ENCODE results near the gene MFSD6.
A peak's percentile ranks its signal among the peaks of the same experiment; 100 is the strongest.

MFSD6 gene

GRCh38 chr2:190497428-190497827 lies 89.3 kb downstream of the MFSD6 start:
- H3K4me2 ChIP-seq: no peak overlapping the region
- H3K27ac ChIP-seq: no peak overlapping the region
- H4K20me1 ChIP-seq: no peaks in the 10 kb centered on the region
- no peaks in the 10 kb centered on the region for H3K4me1 ChIP-seq
- H3K4me3 ChIP-seq: no peak overlapping the region
- H3K27me3 ChIP-seq: no peaks in the 10 kb centered on the region
- no peak overlapping the region for H3K9ac ChIP-seq
- peaks cover 14 to 48% (median 35%) of the 10 kb centered on the region in 11 experiments; a peak in 19 of 22 replicates for H3K36me3 ChIP-seq
- H3K9me3 ChIP-seq (replicated peaks in 1 of 11): peaks cover 6 to 18% (median 10%) of the 10 kb centered on the region in 11 experiments; a peak in 21 of 22 replicates
- no peak for TF ChIP-seq Cebpa-rat (IDR thresholded peaks at IDR 0.05)

- Histone ChIP-seq H3K9ac (no peak overlapping the region), H3K4me2 (no peak overlapping the region), H3K4me1 (no peaks in the 10 kb centered on the region), H3K9me3 (replicated peaks in 1 of 11) (peaks cover 0 to 7% (median 0%) of the 10 kb centered on the region in 11 experiments; a peak in 1 of 22 replicates), H3K36me3 (peaks cover 25 to 60% (median 44%) of the 10 kb centered on the region in 11 experiments), H4K20me1 (no peaks in the 10 kb centered on the region), H3K4me3 (no peak overlapping the region), H3K27me3 (no peaks in the 10 kb centered on the region), H3K27ac (no peak overlapping the region)
- no peak for TF ChIP-seq Cebpa-rat (IDR thresholded peaks at IDR 0.05)
Measured at GRCh38 chr2:190499273-190499672, 91.1 kb downstream of the MFSD6 start.

- peaks cover 32 to 68% (median 48%) of the 10 kb centered on the region in 11 experiments for H3K36me3 ChIP-seq
- H3K4me3 ChIP-seq: no peak overlapping the region
- H3K4me1 ChIP-seq: no peaks in the 10 kb centered on the region
- no peak overlapping the region for H3K27ac ChIP-seq
- no peak overlapping the region for H3K4me2 ChIP-seq
- H4K20me1 ChIP-seq: no peaks in the 10 kb centered on the region
- no peak overlapping the region for H3K9ac ChIP-seq
- H3K9me3 ChIP-seq (replicated peaks in 1 of 11): no peaks in the 10 kb centered on the region
- H3K27me3 ChIP-seq: no peaks in the 10 kb centered on the region
- TF ChIP-seq Cebpa-rat (IDR thresholded peaks at IDR 0.05): no peak
Measured at GRCh38 chr2:190500054-190500502, 91.9 kb downstream of the MFSD6 start.

GRCh38 chr2:190501231-190501630 lies 93.1 kb downstream of the MFSD6 start:
- H3K4me3 ChIP-seq: no peak overlapping the region
- peaks cover 40 to 79% (median 58%) of the 10 kb centered on the region in 11 experiments for H3K36me3 ChIP-seq
- H3K9me3 ChIP-seq (replicated peaks in 1 of 11): no peaks in the 10 kb centered on the region
- H3K27me3 ChIP-seq: no peaks in the 10 kb centered on the region
- no peaks in the 10 kb centered on the region for H3K4me1 ChIP-seq
- TF ChIP-seq Cebpa-rat (IDR thresholded peaks at IDR 0.05): no peak
- no peak overlapping the region for H3K9ac ChIP-seq
- H3K27ac ChIP-seq: no peak overlapping the region
- H3K4me2 ChIP-seq: no peak overlapping the region
- H4K20me1 ChIP-seq: no peaks in the 10 kb centered on the region

DNA sequence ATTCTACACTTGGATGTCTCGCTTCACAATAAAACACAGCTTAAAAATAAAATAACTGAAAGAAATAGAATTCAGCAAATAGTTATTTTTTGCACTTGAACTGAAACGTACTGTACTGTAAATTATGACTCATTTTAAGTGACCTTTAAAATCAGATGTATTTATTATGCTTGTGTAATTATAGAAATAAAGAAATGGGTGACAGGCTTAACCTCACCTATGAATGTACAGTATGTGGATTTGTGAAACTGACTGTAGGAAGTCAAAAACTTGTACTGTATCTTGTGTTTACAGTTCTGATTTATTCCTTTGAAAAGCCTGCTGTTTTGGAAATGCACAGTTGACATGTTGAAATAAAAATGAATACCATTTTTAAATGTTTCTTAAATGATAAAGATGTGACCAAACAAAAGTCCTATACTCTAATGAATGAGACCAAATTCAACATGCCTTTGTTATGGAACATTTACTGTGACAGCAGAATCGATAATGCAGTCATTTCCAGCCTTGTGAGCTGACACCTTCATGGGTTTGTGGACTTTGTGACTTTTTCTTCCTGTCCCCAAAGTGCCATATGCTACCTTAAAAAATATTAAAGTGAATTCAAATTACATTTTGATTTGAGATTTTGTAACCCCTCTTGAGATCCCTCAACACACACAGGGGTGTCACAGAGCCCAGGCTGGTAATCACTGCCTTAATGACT lies 93.7 kb downstream of the MFSD6 start:
- Histone ChIP-seq H3K27me3 (no peaks in the 10 kb centered on the region), H3K4me1 (peaks cover 0 to 4% (median 1%) of the 10 kb centered on the region in 10 experiments; a peak in 6 of 20 replicates), H3K4me2 (no peak overlapping the region), H3K4me3 (no peak overlapping the region), H4K20me1 (no peaks in the 10 kb centered on the region), H3K36me3 (peaks cover 40 to 78% (median 61%) of the 10 kb centered on the region in 11 experiments), H3K9me3 (replicated peaks in 1 of 11) (no peaks in the 10 kb centered on the region), H3K9ac (no peak overlapping the region), H3K27ac (no peak overlapping the region)
- no peak for TF ChIP-seq Cebpa-rat (IDR thresholded peaks at IDR 0.05)

- Histone ChIP-seq H3K4me1 (peaks cover 0 to 14% (median 9%) of the 10 kb centered on the region in 10 experiments; a peak in 13 of 20 replicates), H3K9ac (no peak overlapping the region), H4K20me1 (no peaks in the 10 kb centered on the region), H3K9me3 (replicated peaks in 1 of 11) (no peaks in the 10 kb centered on the region), H3K27ac (no peak overlapping the region), H3K4me3 (no peak overlapping the region), H3K4me2 (no peak overlapping the region), H3K36me3 (peaks cover 40 to 65% (median 56%) of the 10 kb centered on the region in 11 experiments), H3K27me3 (no peaks in the 10 kb centered on the region)
- TF ChIP-seq Cebpa-rat (IDR thresholded peaks at IDR 0.05): no peak
Measured at GRCh38 chr2:190503088-190503487, 94.9 kb downstream of the MFSD6 start.

- Histone ChIP-seq H4K20me1 (no peaks in the 10 kb centered on the region), H3K4me3 (no peak overlapping the region), H3K4me2 (no peak overlapping the region), H3K9me3 (replicated peaks in 1 of 11) (no peaks in the 10 kb centered on the region), H3K4me1 (peaks cover 0 to 14% (median 9%) of the 10 kb centered on the region in 10 experiments; a peak in 13 of 20 replicates), H3K27ac (no peak overlapping the region), H3K27me3 (no peaks in the 10 kb centered on the region), H3K36me3 (peaks cover 50 to 70% (median 59%) of the 10 kb centered on the region in 11 experiments), H3K9ac (no peak overlapping the region)
- TF ChIP-seq Cebpa-rat (IDR thresholded peaks at IDR 0.05): no peak
Measured at GRCh38 chr2:190504912-190505311, 96.8 kb downstream of the MFSD6 start.

- Histone ChIP-seq H3K27ac (no peak overlapping the region), H3K27me3 (no peaks in the 10 kb centered on the region), H3K36me3 (peaks cover 46 to 70% (median 55%) of the 10 kb centered on the region in 11 experiments), H3K9me3 (replicated peaks in 1 of 11) (no peaks in the 10 kb centered on the region), H3K4me3 (no peak overlapping the region), H3K4me1 (peaks cover 0 to 14% (median 9%) of the 10 kb centered on the region in 10 experiments; a peak in 13 of 20 replicates), H3K9ac (no peak overlapping the region), H4K20me1 (no peaks in the 10 kb centered on the region), H3K4me2 (no peak overlapping the region)
- no peak for TF ChIP-seq Cebpa-rat (IDR thresholded peaks at IDR 0.05)
Measured at GRCh38 chr2:190505696-190506095, 97.5 kb downstream of the MFSD6 start.

DNA sequence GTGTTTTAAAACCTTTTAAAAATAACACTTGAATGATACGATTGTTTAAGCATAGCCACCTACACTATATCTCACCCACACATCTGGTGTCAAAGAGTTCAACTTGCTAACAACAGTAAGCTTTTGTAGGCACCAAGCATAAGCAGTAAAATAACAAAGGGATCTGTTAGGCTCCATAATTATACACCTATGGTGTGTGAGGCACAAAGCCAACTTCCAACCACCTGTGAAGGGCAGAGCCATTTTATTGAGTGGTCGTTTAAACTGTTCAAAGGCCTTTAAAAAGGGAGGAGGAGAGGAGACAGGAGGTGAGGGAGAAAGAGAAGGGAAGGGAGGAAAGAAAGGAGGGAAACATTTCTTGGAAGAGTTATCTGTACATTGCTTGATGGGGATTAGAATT lies 98.5 kb downstream of the MFSD6 start:
- H3K36me3 ChIP-seq: peaks cover 38 to 61% (median 52%) of the 10 kb centered on the region in 11 experiments
- H3K4me3 ChIP-seq: no peak overlapping the region
- no peak overlapping the region for H3K9ac ChIP-seq
- no peaks in the 10 kb centered on the region for H4K20me1 ChIP-seq
- H3K27me3 ChIP-seq: no peaks in the 10 kb centered on the region
- H3K9me3 ChIP-seq (replicated peaks in 1 of 11): no peaks in the 10 kb centered on the region
- H3K27ac ChIP-seq: no peak overlapping the region
- peak overlapping the region in 2 of 11 experiments; percentile 2 to 49; a peak in 3 of 22 replicates for H3K4me2 ChIP-seq
- TF ChIP-seq Cebpa-rat (IDR thresholded peaks at IDR 0.05): no peak
- peaks cover 0 to 14% (median 9%) of the 10 kb centered on the region in 10 experiments; a peak in 13 of 20 replicates for H3K4me1 ChIP-seq

All from BLaER1 treated with 17β-estradiol and CSF1 and Interleukin-3, amounts not matched to agents 10 nM and 100 nM (cell line).